Transverse colon (tissue), 4 donors: ENCODE results near the gene SLFN14. TPM values are rescaled to one million over a fixed set of nuclear protein-coding genes. Genes with fewer than 3 reads are reported as not detected.
A peak's percentile ranks its signal among the peaks of the same experiment; 100 is the strongest.
"Not testable (repeated sequence)": the region's sequence is repeated elsewhere in the genome, so short reads cannot be mapped to it uniquely, and the experiment has no call there.

ENCODE experiments used
- DNase-seq: peaks from one replicate; pipeline ENCODE4 v3.0.0-alpha.2; 2019
- H3K27ac ChIP-seq, 4 donors: fragments of 200-600 bp; sonication (generic); 2 replicates each; pipeline ENCODE4 v1.5.1; 2016 to 2018; ENCODE audit warnings: inconsistent platforms in 4 of 4
- H3K27me3 ChIP-seq: fragments of 200-600 bp; sonication (generic); 2 replicates; pipeline ENCODE4 v1.5.1; 2017; ENCODE audit warnings: inconsistent platforms
- H3K36me3 ChIP-seq, 4 donors: fragments of 200-600 bp; sonication (generic); 2 replicates each; pipeline ENCODE4 v1.5.1; 2017 to 2019; ENCODE audit warnings: inconsistent platforms in 4 of 4
- H3K4me1 ChIP-seq, 4 donors: fragments of 200-600 bp; sonication (generic); 2 replicates each; pipeline ENCODE4 v1.5.1; 2017 to 2020; ENCODE audit warnings: inconsistent platforms in 4 of 4
- H3K4me3 ChIP-seq, 4 donors: fragments of 200-600 bp; sonication (generic); 1 replicate in 1 of 4; 2 replicates in 3 of 4; pipeline versions ENCODE4 v1.5.1 to v1.6.1; 2017 to 2019; ENCODE audit warnings: inconsistent platforms in 4 of 4
- H3K9me3 ChIP-seq, 2 donors: fragments of 200-600 bp; sonication (generic); 2 replicates each; pipeline ENCODE4 v1.5.1; 2017 to 2019; ENCODE audit warnings: inconsistent platforms in 2 of 2
- EP300 ChIP-seq: sonication (generic); formaldehyde crosslinking; IDR thresholded peaks from one replicate; pipeline ENCODE4 v1.6.1; 2017; ENCODE audit warnings: antibody characterized with exemption, low read depth
- POLR2A ChIP-seq: fragments of 450-650 bp; IDR thresholded peaks from one replicate; pipeline ENCODE4 v1.6.1; 2016; ENCODE audit warnings: antibody characterized with exemption, mild to moderate bottlenecking, moderate library complexity
- POLR2AphosphoS5 ChIP-seq, 3 donors: sonication (generic); formaldehyde crosslinking; IDR thresholded peaks; one replicate each; pipeline ENCODE4 v1.6.1; 2016; ENCODE audit warnings: antibody characterized with exemption in 3 of 3
- WGBS, 2 donors: methylation state at CpG; one replicate each; pipeline ENCODE4 v1.1.5; 2018; ENCODE audit warnings: low coverage in 1 of 2; 5-methylcytosine and 5-hydroxymethylcytosine counted together
- in situ Hi-C, 4 donors: fragments of 200-750 bp; cut with MboI; loops; one replicate each; pipeline versions ENCODE4 v1.15.0 to v1.15.1; 2017; ENCODE audit warnings: low sequenced_read_pairs in 3 of 4, low pct_ligation_motif_present in 1 of 4, low pct_unique_long_range_greater_than_20kb in 1 of 4
- intact Hi-C: fragments of 100-400 bp; cut with DNase I; formaldehyde crosslinking; loops from one replicate; pipeline ENCODE4 v1.15.1; 2023; ENCODE audit warnings: low total_unique reads
- total RNA-seq, 4 donors: library from RNA; depleted of rRNA; stranded (reverse); fragments of >200 nt; gene quantifications; one replicate each; pipeline ENCODE4 v1.1.0, GENCODE V29; 2016
- TF ChIP-seq, protein P1 (sequence below), 5 experiments: fragments of 200-600 bp in 3 of 5; fragments of 450-650 bp in 2 of 5; sonication (generic) in 3 of 5; IDR thresholded peaks; 1 replicate in 2 of 5; 2 replicates in 3 of 5; pipeline ENCODE4 v1.5.1; 2016 to 2017; ENCODE audit warnings: antibody characterized with exemption in 5 of 5, inconsistent platforms in 3 of 5, mild to moderate bottlenecking in 2 of 5, moderate library complexity in 1 of 5

The SLFN14 gene
- total RNA-seq, 4 donors from 2014 or later: not detected

DNA sequence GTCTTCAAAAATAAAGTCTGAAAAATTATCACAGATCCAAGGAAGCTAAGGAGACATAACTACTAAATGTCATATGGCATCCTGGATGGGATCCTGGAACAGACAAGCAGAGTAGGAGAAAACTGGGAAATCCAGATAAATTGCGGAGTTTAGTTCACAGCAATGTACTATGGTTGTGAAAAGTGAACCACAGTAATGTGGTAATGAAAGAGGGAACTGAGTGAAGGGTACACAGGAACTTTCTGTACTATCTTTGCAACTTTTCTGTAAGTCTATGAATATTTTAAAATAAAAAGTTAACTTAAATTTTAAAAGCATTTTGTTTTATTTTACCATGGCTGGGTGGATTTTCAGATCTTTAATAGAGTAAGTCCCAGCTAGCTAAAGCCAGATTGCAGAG, 39.5 kb downstream of the SLFN14 start:
- peaks cover 0 to 8% (median 0%) of the 10 kb centered on the region in 4 donors for H3K4me1 ChIP-seq
- TF ChIP-seq POLR2A (no peak), EP300 (no peak)
- H3K27me3 ChIP-seq: peaks cover 39% of the 10 kb centered on the region
- H3K9me3 ChIP-seq: no peaks in the 10 kb centered on the region
- in situ Hi-C loops (no loop called here), intact Hi-C loops (no loop called here)
- DNase-seq: no peak
- no peaks in the 10 kb centered on the region for H3K36me3 ChIP-seq
- WGBS, 2 donors: 88 to 89% methylated on average over 1 of the region's 1 CpG
- no peak overlapping the region for H3K4me3 ChIP-seq
- peak overlapping the region in 2 of 4 donors; percentile 8 to 48 for H3K27ac ChIP-seq

DNA sequence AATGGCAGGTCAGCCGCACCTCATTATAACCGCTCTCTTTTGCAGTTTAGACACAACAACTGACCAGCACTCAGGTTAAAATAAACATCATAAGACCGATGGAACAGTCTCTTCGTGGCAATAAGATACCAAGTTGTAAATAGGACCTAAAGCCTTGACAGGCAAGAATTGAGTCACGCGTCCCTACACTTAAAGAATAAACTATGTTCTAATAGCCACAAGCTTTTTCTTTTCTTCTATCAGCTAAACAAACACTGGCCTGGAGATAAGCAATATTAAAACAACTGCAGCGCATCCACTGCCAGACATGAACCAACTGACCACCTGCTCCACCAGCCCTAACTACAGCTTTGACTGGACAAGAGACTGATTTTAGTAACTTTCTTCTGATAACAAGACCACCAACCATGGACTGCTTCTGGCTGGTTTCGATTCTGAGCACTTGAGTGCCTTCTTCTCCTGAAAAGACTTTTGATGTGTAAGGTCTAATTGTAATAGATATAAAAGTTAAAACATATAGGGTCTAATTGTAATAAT, 40.6 kb downstream of the SLFN14 start:
- peaks cover 46% of the 10 kb centered on the region for H3K27me3 ChIP-seq
- no peaks in the 10 kb centered on the region for H3K9me3 ChIP-seq
- 47 to 76% methylated on average over 8 of the region's 8 CpGs for WGBS, 2 donors
- DNase-seq: no peak
- no peak for TF ChIP-seq POLR2A
- TF ChIP-seq EP300: no peak
- TF ChIP-seq POLR2AphosphoS5 (IDR thresholded peaks at IDR 0.05): no peak
- intact Hi-C loops: no loop called here
- H3K36me3 ChIP-seq: no peaks in the 10 kb centered on the region
- in situ Hi-C loops: no loop called here
- peaks cover 0 to 8% (median 0%) of the 10 kb centered on the region in 4 donors for H3K4me1 ChIP-seq
- no peak overlapping the region for H3K4me3 ChIP-seq
- H3K27ac ChIP-seq: no peak overlapping the region

DNA sequence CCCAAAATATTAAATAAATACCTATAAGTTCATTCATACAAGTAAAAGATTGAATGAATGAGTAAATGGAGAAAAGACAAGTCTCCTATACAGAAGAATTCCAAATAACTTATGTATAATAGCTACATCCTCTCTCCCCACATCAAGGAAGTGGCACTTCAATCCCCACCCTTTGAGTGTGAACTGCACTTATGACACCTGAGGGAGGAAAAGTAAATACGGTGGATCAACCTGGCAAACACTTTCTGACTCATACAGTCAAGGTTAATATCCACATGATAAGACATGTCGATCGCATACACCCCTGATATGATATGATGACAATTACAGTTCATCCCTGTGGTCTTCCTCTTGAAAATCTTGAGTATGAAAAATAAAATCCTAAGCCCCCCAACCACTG, 41.2 kb downstream of the SLFN14 start:
- Histone ChIP-seq H3K36me3 (no peaks in the 10 kb centered on the region), H3K4me1 (peaks cover 0 to 8% (median 0%) of the 10 kb centered on the region in 4 donors), H3K27me3 (peaks cover 49% of the 10 kb centered on the region), H3K9me3 (no peaks in the 10 kb centered on the region), H3K4me3 (no peak overlapping the region), H3K27ac (no peak overlapping the region)
- TF ChIP-seq POLR2A (no peak), EP300 (no peak), POLR2AphosphoS5 (IDR thresholded peaks at IDR 0.05) (no peak)
- TF ChIP-seq, protein P1, sequence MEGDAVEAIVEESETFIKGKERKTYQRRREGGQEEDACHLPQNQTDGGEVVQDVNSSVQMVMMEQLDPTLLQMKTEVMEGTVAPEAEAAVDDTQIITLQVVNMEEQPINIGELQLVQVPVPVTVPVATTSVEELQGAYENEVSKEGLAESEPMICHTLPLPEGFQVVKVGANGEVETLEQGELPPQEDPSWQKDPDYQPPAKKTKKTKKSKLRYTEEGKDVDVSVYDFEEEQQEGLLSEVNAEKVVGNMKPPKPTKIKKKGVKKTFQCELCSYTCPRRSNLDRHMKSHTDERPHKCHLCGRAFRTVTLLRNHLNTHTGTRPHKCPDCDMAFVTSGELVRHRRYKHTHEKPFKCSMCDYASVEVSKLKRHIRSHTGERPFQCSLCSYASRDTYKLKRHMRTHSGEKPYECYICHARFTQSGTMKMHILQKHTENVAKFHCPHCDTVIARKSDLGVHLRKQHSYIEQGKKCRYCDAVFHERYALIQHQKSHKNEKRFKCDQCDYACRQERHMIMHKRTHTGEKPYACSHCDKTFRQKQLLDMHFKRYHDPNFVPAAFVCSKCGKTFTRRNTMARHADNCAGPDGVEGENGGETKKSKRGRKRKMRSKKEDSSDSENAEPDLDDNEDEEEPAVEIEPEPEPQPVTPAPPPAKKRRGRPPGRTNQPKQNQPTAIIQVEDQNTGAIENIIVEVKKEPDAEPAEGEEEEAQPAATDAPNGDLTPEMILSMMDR (IDR thresholded peaks at IDR 0.05): no peak
- in situ Hi-C loops: no loop called here
- no peak for DNase-seq
- intact Hi-C loops: no loop called here
- 0 to 36% methylated on average over 1 to 3 of the region's 3 CpGs for WGBS, 2 donors

DNA sequence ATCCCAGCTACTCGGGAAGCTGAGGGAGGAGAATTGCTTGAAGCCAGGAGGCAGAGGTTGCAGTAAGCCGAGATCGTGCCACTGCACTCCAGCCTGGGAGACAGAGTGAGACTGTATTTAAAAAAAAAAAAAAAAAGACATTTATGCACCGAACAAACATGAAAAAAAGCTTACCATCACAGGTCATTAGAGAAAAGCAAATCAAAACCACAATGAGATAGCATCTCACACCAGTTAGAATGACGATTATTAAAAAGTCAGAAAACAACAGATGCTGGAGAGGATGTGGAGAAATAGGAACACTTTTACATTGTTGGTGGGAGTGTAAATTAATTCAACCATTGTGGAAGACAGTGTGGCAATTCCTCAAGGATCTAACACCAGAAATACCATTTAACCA, 42.2 kb downstream of the SLFN14 start:
- DNase-seq, intact Hi-C loops, H3K4me3 ChIP-seq, in situ Hi-C loops, H3K9me3 ChIP-seq, H3K27ac ChIP-seq, H3K4me1 ChIP-seq, H3K36me3 ChIP-seq: not testable (repeated sequence)
- whole genome bisulfite sequencing, 2 donors: 73 to 88% methylated on average over 2 to 5 of the region's 5 CpGs
- peaks cover 44% of the 10 kb centered on the region for H3K27me3 ChIP-seq

DNA sequence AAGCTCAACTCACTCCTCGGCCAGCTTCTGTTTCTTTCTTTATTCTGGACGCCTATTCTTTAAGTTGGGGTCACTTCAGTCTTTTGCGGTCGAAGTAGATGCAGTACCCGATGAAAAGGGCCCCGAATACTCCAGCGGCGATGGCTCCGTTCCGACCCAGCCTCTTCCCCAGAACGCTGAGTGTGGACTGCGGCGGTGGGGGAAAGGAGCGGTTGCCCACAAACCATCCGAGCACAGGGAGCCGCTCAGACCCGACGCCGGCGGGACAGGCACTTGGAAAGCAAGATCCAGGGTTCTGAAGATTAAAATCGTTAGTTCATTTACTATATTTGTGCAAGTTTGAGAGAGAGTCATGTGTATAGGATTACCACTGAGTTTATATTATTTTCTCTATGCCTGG, 45.6 kb downstream of the SLFN14 start:
- no peak for DNase-seq
- no peak overlapping the region for H3K4me3 ChIP-seq
- intact Hi-C loops: no loop called here
- H3K27ac ChIP-seq: no peak overlapping the region
- peaks cover 0 to 3% (median 0%) of the 10 kb centered on the region in 4 donors for H3K4me1 ChIP-seq
- in situ Hi-C loops: no loop called here
- peaks cover 29% of the 10 kb centered on the region for H3K27me3 ChIP-seq
- no peak for TF ChIP-seq POLR2AphosphoS5 (IDR thresholded peaks at IDR 0.05)
- TF ChIP-seq, protein P1 (IDR thresholded peaks at IDR 0.05): no peak
- no peak for TF ChIP-seq POLR2A
- no peak for TF ChIP-seq EP300
- H3K9me3 ChIP-seq: no peaks in the 10 kb centered on the region
- 60 to 84% methylated on average over 5 to 21 of the region's 21 CpGs for WGBS, 2 donors
- H3K36me3 ChIP-seq: no peaks in the 10 kb centered on the region

DNA sequence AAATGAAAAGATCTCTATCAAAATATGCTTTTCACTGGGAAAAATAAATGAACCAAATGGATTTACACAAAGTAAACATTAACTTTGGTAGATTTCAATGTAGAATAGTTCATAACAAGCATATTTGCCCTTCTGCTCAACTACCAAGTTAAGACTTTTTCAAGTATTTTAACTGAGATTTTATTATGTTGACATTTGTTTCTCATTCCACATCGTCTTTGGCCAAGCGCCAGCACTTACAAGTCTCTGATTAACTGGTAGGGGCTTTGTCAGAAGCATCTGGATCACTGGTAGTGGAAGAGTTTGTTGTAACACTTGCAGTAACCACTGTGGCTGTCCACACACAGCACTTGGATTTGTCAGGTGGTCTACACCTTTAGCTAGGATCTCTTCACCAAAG, 46.1 kb downstream of the SLFN14 start:
- in situ Hi-C loops: no loop called here
- H3K36me3 ChIP-seq: no peaks in the 10 kb centered on the region
- intact Hi-C loops: no loop called here

More for the DNA sequence above, 46.1 kb downstream of the SLFN14 start:
- WGBS, 2 donors: 45 to 63% methylated on average over 2 of the region's 2 CpGs
- DNase-seq: no peak
- Histone ChIP-seq H3K9me3 (no peaks in the 10 kb centered on the region), H3K27ac (no peak overlapping the region), H3K4me3 (no peak overlapping the region), H3K4me1 (no peaks in the 10 kb centered on the region), H3K27me3 (peaks cover 29% of the 10 kb centered on the region)
- no peak for TF ChIP-seq EP300
- TF ChIP-seq, protein P1 (IDR thresholded peaks at IDR 0.05): no peak
- no peak for TF ChIP-seq POLR2A
- no peak for TF ChIP-seq POLR2AphosphoS5 (IDR thresholded peaks at IDR 0.05)
